ENCODE data around the gene NEURL1.

DNA sequence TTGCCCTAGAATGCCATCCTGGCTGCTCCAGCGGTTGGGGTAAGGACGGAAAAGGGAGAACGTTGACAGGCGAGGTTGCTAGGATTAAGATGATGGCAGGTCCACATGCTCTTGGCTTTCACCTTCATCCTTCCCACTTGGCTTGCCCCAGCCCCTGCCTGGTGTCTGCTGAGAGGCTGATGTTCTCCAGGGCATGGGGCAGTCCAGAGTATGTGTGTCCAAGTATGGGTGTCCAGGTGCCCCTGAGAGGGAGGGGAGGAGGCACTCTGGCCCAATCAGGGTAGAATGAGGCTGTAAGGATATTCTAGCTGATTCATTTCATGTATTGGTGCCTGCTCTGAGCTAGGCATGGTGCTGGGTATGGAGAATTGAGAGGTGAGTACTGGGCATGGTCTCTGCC lies 12.6 kb downstream of the NEURL1 start:
- no peak for TF ChIP-seq CTCF (IDR thresholded peaks at IDR 0.05)
- no peak for TF ChIP-seq POLR2A (IDR thresholded peaks at IDR 0.05)
